GM12872 (cell line): ENCODE measurements around the gene EPB41L2.

Experiments
- TF ChIP-seq, protein P1 (sequence below): IDR thresholded peaks from 3 replicates; pipeline ENCODE4 v1.5.1; 2011; ENCODE audit warnings: low read depth, mild to moderate bottlenecking, low read length, moderate library complexity; ENCODE audit not compliant: insufficient read depth

The EPB41L2 gene

GRCh38 chr6:130985115-130985514 is 77.9 kb downstream of the EPB41L2 start:
- TF ChIP-seq, protein P1, sequence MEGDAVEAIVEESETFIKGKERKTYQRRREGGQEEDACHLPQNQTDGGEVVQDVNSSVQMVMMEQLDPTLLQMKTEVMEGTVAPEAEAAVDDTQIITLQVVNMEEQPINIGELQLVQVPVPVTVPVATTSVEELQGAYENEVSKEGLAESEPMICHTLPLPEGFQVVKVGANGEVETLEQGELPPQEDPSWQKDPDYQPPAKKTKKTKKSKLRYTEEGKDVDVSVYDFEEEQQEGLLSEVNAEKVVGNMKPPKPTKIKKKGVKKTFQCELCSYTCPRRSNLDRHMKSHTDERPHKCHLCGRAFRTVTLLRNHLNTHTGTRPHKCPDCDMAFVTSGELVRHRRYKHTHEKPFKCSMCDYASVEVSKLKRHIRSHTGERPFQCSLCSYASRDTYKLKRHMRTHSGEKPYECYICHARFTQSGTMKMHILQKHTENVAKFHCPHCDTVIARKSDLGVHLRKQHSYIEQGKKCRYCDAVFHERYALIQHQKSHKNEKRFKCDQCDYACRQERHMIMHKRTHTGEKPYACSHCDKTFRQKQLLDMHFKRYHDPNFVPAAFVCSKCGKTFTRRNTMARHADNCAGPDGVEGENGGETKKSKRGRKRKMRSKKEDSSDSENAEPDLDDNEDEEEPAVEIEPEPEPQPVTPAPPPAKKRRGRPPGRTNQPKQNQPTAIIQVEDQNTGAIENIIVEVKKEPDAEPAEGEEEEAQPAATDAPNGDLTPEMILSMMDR = no peak

DNA sequence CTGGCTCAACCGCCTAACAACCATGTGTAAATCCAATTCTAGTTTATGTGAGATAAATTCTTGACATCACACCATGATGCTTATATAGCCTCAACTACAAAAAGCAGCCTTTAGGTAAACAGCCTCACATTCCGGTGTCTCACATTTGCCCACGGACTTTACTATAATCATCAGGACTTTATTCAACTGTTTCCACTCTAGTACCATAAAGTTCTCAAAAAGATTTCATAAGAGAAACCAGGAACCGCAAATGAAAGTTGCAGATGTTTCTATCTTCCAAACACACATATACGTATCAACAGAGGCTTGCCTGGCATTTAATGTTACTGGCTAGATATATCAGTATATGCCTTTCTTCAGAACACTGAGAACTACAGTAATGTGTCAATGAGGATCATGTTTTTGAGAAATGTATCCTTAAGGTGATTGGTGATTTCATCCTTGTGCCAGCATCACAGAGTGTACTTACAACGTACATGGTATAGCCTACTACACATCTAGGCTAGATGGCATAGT is 80.0 kb downstream of the EPB41L2 start:
- TF ChIP-seq, protein P1 = no peak

DNA sequence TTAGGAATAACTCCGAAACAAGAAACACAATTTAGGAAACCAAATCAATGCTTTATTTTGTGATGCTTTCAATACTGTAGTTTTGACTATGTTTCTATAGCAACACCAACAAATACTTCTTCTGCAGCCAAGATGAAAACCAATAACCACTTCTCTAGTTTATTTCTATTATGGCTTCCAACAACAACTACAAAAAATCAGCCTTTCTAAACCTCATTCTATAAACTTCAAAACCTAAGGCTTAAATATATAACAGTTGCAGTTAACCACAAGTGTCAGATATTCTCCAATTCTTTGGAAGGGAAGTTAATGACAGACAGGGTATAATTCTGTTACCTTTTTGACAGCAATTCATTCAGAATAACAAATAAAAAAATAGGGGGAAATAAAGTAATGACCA is 80.9 kb downstream of the EPB41L2 start:
- TF ChIP-seq, protein P1 = no peak

DNA sequence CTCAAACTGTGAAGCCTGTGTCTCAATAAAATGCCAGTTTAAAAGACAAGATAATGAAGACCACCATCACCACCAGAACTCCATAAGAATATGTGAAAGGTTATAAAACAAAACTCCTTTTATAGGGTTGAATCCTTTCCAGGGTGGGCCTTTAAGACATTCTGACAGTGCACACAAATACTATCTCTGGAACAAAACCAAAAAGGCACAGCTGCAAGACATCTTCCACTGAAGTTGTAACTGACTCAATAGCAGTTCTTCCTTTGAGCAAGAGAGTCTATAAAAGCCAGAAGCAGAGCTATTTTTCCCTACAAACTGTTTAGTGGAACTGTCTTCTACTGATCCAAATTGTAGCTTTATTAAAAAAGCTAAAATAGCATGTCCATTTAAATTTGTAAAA is 81.6 kb downstream of the EPB41L2 start:
- TF ChIP-seq, protein P1 = no peak

- TF ChIP-seq, protein P1 = no peak
These were observed 82.6 kb downstream of the EPB41L2 start for GRCh38 chr6:130980310-130981032.

- TF ChIP-seq, protein P1 = no peak
These were observed 84.2 kb downstream of the EPB41L2 start for GRCh38 chr6:130978660-130979396.

GRCh38 chr6:130978180-130978579 is 84.9 kb downstream of the EPB41L2 start:
- TF ChIP-seq, protein P1 = no peak
